OCI-M2 (cell line): ENCODE measurements around the gene ARHGEF7.

Experiments used
- DNase-seq: peaks from one replicate; lab custom pipeline; 2025; ENCODE audit not compliant: unreplicated experiment; lab: John Stamatoyannopoulos, UW

Gene ARHGEF7

GRCh38 chr13:111111376-111111937 is 3.7 kb upstream of the ARHGEF7 start:
- DNase-seq: no peak

GRCh38 chr13:111112196-111112595 is 2.9 kb upstream of the ARHGEF7 start:
- DNase-seq: no peak

- DNase-seq: no peak
These were observed 599 bp upstream of the ARHGEF7 start for GRCh38 chr13:111114362-111115060.

GRCh38 chr13:111115965-111116521 is 933 bp downstream of the ARHGEF7 start:
- DNase-seq: no peak

- no peak for DNase-seq
These were observed 1.7 kb downstream of the ARHGEF7 start for GRCh38 chr13:111116856-111117255.

GRCh38 chr13:111117289-111117688 is 2.2 kb downstream of the ARHGEF7 start:
- DNase-seq: no peak

- no peak for DNase-seq
These were observed 2.9 kb downstream of the ARHGEF7 start for GRCh38 chr13:111117961-111118360.

- DNase-seq: no peak
These were observed 3.9 kb downstream of the ARHGEF7 start for GRCh38 chr13:111118898-111119607.

- DNase-seq: no peak
These were observed 4.9 kb downstream of the ARHGEF7 start for GRCh38 chr13:111119966-111120365.

- no peak for DNase-seq
These were observed 5.3 kb downstream of the ARHGEF7 start for GRCh38 chr13:111120422-111120821.

- DNase-seq: no peak
These were observed 5.8 kb downstream of the ARHGEF7 start for GRCh38 chr13:111120913-111121312.

- no peak for DNase-seq
These were observed 6.4 kb downstream of the ARHGEF7 start for GRCh38 chr13:111121506-111121905.

- DNase-seq: no peak
These were observed 6.9 kb downstream of the ARHGEF7 start for GRCh38 chr13:111122056-111122455.

GRCh38 chr13:111122631-111123030 is 7.5 kb downstream of the ARHGEF7 start:
- DNase-seq: no peak

GRCh38 chr13:111123221-111123620 is 8.1 kb downstream of the ARHGEF7 start:
- DNase-seq: no peak

- no peak for DNase-seq
These were observed 8.5 kb downstream of the ARHGEF7 start for GRCh38 chr13:111123649-111124048.

- no peak for DNase-seq
These were observed 11.4 kb downstream of the ARHGEF7 start for GRCh38 chr13:111126509-111126908.

- DNase-seq: no peak
These were observed 14.5 kb downstream of the ARHGEF7 start for GRCh38 chr13:111129465-111130115.

- DNase-seq: no peak
These were observed 15.0 kb downstream of the ARHGEF7 start for GRCh38 chr13:111130116-111130508.

- DNase-seq: no peak
These were observed 15.9 kb downstream of the ARHGEF7 start for GRCh38 chr13:111131048-111131447.

- no peak for DNase-seq
These were observed 16.5 kb downstream of the ARHGEF7 start for GRCh38 chr13:111131611-111132010.
